ENCODE measurements around the gene SULT1E1. TPM values are rescaled to one million over a fixed set of nuclear protein-coding genes. Genes with fewer than 3 reads are reported as not detected.
A peak's percentile ranks its signal among the peaks of the same experiment; 100 is the strongest.
"Not testable (repeated sequence)": the region's sequence is repeated elsewhere in the genome, so short reads cannot be mapped to it uniquely, and the experiment has no call there.

The SULT1E1 gene
- total RNA-seq, 2 experiments from 2014 or later = not detected

DNA sequence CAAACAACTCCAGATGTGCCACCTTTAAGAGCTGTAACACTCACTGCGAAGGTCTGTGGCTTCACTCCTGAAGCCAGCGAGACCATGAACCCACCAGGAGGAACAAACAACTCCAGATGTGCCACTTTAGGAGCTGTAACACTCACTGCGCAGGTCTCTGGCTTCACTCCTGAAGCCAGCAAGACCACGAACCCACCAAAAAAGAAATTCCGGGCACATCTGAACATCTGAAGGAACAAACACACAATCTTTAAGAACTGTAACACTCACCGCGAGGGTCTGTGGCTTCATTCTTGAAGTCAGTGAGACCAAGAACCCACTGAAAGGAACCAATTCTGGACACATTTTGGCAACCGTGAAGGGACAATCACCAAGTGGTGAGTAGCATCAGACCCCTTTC lies 34.9 kb downstream of the SULT1E1 start:
- H3K27me3 Mint-ChIP-seq; ATAC-seq; H3K4me3 Mint-ChIP-seq; H3K4me1 Mint-ChIP-seq; POLR2A ChIA-PET; H3K27ac Mint-ChIP-seq; H3K9me3 Mint-ChIP-seq (ENCODE audit: low read depth); intact Hi-C loops (cut with DNase I, micrococcal nuclease); DNase-seq; H3K36me3 Mint-ChIP-seq (ENCODE audit: low read depth): not testable (repeated sequence)
- CTCF ChIA-PET = interaction anchor here (2.8 kb wide), 1 partner anchor 9 kb away, joined by 17 read pairs; no protein-coding TSS in a partner anchor

DNA sequence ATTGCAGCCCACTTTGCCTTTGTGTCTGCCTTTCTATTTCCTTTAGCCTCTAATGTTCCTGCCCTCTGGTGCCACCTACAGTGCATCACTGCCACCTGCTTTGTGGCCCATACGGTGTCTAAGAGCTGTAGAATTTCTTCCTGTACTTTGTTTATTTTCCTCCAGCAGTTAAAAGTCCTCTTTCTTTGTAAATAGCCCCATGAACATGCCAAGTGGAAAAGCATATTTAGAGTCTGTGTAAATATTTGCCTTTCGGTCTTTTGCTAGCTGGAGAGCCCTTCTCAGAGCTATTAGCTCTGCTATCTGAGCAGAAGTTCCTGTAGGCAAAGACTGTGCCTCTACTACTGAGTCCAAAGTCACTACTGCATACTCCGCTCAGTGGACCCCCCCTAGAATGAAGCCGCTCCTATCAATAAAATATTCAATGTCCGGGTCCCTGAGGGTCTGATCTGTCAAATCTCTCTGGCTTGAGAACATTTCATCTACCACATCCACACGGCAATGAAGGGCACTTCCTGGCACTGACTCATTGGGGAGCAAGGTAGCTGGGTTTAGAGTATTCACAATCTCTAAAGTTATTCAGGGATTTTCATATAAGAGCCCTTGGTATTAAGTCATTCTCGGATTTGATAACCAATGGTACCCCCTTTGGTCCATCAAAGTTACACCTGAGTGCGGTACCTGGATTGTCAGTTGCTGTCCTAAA lies 36.3 kb downstream of the SULT1E1 start:
- Mint-ChIP-seq H3K27ac (no peak overlapping the region), H3K36me3 (ENCODE audit: low read depth) (no peaks in the 10 kb centered on the region), H3K27me3 (no peaks in the 10 kb centered on the region), H3K9me3 (ENCODE audit: low read depth) (no peaks in the 10 kb centered on the region), H3K4me1 (peaks cover 5% of the 10 kb centered on the region), H3K4me3 (no peak overlapping the region)
- peak; percentile 71 for DNase-seq
- peak; percentile 94 for ATAC-seq
- intact Hi-C loops (cut with DNase I, micrococcal nuclease) = loop anchor here (1.0 to 5.0 kb wide), 4 partner anchors 57 to 359 kb away; no protein-coding TSS in a partner anchor
- CTCF ChIA-PET = interaction anchor here (0.6 to 2.8 kb wide), 10 partner anchors 9 to 139 kb away, joined by 3 to 17 read pairs (median 4); no protein-coding TSS in a partner anchor
- POLR2A ChIA-PET = no interaction called here

DNA sequence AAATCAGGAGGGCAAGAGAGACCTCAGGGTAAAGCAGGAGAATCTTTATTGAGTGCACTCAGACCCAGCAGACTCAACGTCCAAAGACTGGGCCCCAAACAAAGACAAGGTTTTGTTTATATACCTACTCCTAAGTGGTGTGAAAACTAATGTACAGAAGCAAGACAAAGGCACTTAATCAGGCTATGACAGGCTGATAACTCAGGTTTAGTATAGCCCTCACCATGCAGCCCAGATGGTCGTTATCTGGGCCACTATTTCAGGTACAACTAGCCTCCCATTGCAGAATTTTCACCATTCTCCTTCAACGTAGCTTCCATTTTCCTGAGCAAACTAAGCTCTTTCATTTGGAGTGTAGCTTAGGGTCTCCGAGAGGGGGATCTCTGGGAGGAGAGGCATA lies 36.9 kb downstream of the SULT1E1 start:
- Mint-ChIP-seq H3K27me3 (no peaks in the 10 kb centered on the region), H3K4me1 (peaks cover 5% of the 10 kb centered on the region), H3K27ac (no peak overlapping the region), H3K4me3 (no peak overlapping the region), H3K36me3 (ENCODE audit: low read depth) (no peaks in the 10 kb centered on the region), H3K9me3 (ENCODE audit: low read depth) (no peaks in the 10 kb centered on the region)
- CTCF ChIA-PET = interaction anchor here (0.6 to 2.8 kb wide), 11 partner anchors 11 to 1703 kb away, joined by 3 to 17 read pairs (median 4); no protein-coding TSS in a partner anchor
- intact Hi-C loops (cut with DNase I, micrococcal nuclease) = loop anchor here (1.0 to 5.0 kb wide), 4 partner anchors 58 to 359 kb away; no protein-coding TSS in a partner anchor
- no peak for ATAC-seq
- DNase-seq = no peak
- POLR2A ChIA-PET = no interaction called here

DNA sequence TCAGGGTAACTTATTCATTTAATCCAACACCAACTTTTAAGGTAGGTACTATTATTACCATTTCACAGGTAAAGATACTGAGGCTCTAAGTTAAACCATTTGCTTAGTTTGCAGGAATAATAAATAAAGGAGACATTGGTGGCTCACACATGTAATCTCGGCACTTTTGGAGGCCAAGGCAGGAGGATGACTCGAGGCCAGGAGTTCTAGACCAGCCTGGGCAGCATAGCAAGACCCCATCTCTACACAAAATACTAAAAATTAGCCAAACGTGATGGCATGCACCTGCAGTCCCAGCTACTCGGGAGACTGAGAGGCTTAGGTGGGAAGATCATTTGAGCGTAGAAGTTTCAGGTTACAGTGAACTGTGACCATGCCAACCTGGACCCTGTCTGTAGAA lies 37.7 kb downstream of the SULT1E1 start:
- intact Hi-C loops (cut with DNase I, micrococcal nuclease) = loop anchor here (2.0 to 5.0 kb wide), 2 partner anchors 59 to 360 kb away; no protein-coding TSS in a partner anchor
- POLR2A ChIA-PET = no interaction called here

DNA sequence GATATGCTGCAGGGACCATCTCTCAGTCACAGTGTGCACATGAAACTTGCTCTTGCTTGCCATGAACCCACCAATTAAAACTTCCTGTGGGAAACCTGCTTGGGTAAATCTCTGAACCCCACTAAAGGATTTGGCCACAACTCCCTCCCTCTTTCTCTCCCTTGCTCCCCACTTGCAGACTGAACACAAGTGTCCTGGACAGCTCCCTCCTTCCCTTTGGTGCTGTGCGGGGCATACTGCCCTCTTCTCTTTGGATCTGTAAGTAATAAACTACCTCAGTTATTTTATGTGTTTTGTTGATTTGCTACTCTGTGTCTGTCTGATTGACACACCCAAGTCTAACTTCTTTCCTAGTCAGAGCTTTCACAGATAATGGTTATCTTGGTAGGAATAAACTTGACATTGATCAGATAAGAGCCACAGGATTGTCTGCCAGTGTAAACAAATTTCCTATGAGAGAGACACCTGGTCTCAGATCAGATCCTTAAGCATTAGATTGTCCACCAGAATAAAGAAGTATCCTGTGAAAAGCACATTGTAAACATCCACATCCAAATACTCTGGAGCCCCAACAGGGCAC lies 41.8 kb downstream of the SULT1E1 start:
- POLR2A ChIA-PET = no interaction called here
- DNase-seq (no peak), ATAC-seq (no peak)
- Mint-ChIP-seq H3K36me3 (ENCODE audit: low read depth) (no peaks in the 10 kb centered on the region), H3K4me3 (no peak overlapping the region), H3K4me1 (no peaks in the 10 kb centered on the region), H3K9me3 (ENCODE audit: low read depth) (no peaks in the 10 kb centered on the region), H3K27ac (no peak overlapping the region), H3K27me3 (no peaks in the 10 kb centered on the region)
- CTCF ChIA-PET = no interaction called here
- intact Hi-C loops (cut with DNase I, micrococcal nuclease) = no loop called here

More for the DNA sequence above, 37.7 kb downstream of the SULT1E1 start:
- no peaks in the 10 kb centered on the region for H3K36me3 Mint-ChIP-seq (ENCODE audit: low read depth)
- no peaks in the 10 kb centered on the region for H3K27me3 Mint-ChIP-seq
- H3K4me1 Mint-ChIP-seq = peaks cover 5% of the 10 kb centered on the region
- DNase-seq = no peak
- no peak overlapping the region for H3K4me3 Mint-ChIP-seq
- H3K27ac Mint-ChIP-seq = no peak overlapping the region
- no peaks in the 10 kb centered on the region for H3K9me3 Mint-ChIP-seq (ENCODE audit: low read depth)
- ATAC-seq = no peak
- CTCF ChIA-PET = interaction anchor here (1.1 to 2.7 kb wide), 3 partner anchors 59 to 132 kb away, joined by 3 to 11 read pairs (median 3); no protein-coding TSS in a partner anchor

DNA sequence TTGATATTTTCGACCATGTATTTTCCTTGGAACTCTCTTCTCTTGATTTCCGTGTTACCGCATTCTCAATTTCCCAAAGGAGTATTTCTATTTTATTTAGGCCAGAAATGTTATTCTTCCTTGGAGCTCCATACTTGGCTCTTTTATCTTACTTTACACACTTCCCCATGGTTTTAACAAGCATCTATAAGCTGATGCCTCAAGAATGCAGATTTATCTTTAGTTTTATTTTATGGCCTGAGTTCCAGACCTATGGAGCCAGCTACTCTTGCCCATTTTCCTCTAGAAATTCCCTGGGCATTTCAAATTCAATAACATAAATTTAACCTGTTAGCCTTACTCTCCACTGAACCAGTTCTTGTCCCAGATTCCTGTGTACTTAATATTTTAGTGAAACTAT lies 43.7 kb downstream of the SULT1E1 start:
- no peaks in the 10 kb centered on the region for H3K27me3 Mint-ChIP-seq
- no peaks in the 10 kb centered on the region for H3K4me1 Mint-ChIP-seq
- no peak overlapping the region for H3K4me3 Mint-ChIP-seq
- ChIA-PET POLR2A (no interaction called here), CTCF (no interaction called here)
- intact Hi-C loops (cut with DNase I, micrococcal nuclease) = no loop called here
- H3K36me3 Mint-ChIP-seq (ENCODE audit: low read depth) = no peaks in the 10 kb centered on the region
- ATAC-seq = no peak
- no peak for DNase-seq
- no peak overlapping the region for H3K27ac Mint-ChIP-seq
- no peaks in the 10 kb centered on the region for H3K9me3 Mint-ChIP-seq (ENCODE audit: low read depth)

DNA sequence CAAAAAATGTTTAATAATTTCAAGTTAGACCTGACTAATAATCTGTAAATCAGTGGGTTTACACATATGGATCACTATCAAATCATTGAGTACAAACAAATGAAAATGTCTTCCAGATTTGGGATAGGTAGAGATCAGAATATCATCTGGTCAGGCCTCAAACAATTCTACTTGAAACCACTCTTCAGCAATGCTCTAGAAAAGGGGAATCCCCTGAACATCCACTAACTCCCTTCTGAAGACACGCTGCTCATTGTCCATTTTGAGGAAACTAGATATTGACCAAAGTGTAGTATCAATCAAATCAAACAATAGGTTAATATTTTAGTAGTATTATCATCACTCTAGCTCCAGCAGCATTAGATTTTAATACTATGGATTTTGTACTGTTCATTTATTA lies 46.3 kb downstream of the SULT1E1 start:
- intact Hi-C loops (cut with DNase I, micrococcal nuclease) = no loop called here
- no peaks in the 10 kb centered on the region for H3K9me3 Mint-ChIP-seq (ENCODE audit: low read depth)
- CTCF ChIA-PET = interaction anchor here (1.0 kb wide), 1 partner anchor 11 kb away, joined by 3 read pairs; no protein-coding TSS in a partner anchor
- H3K4me3 Mint-ChIP-seq = no peak overlapping the region
- no peaks in the 10 kb centered on the region for H3K27me3 Mint-ChIP-seq
- no peak for ATAC-seq
- POLR2A ChIA-PET = no interaction called here
- no peak for DNase-seq
- H3K4me1 Mint-ChIP-seq = no peaks in the 10 kb centered on the region
- no peak overlapping the region for H3K27ac Mint-ChIP-seq
- H3K36me3 Mint-ChIP-seq (ENCODE audit: low read depth) = no peaks in the 10 kb centered on the region

DNA sequence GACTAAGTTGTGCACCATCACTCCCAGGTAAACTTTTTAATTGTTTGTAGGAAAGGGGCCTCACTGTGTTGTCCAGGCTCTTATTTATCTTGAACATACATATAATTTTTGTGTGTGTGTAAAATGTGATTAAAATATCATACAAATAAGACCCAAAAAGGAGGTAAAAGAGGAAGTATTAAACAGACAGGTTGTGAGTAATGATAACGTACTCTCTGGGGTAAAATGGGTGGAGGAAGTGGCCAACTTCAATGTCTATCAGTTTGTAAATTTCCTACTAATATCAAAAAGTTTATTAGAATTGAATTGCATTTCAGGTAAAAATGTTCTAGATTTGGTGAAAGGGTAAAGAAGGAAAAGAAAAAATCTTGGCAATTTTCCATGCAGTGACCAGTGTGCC lies 48.8 kb downstream of the SULT1E1 start:
- intact Hi-C loops (cut with DNase I, micrococcal nuclease) = no loop called here
- H3K36me3 Mint-ChIP-seq (ENCODE audit: low read depth) = no peaks in the 10 kb centered on the region
- H3K4me1 Mint-ChIP-seq = no peaks in the 10 kb centered on the region
- ChIA-PET CTCF (no interaction called here), POLR2A (no interaction called here)
- no peak overlapping the region for H3K27ac Mint-ChIP-seq
- no peak for ATAC-seq
- no peak overlapping the region for H3K4me3 Mint-ChIP-seq
- H3K27me3 Mint-ChIP-seq = no peaks in the 10 kb centered on the region
- H3K9me3 Mint-ChIP-seq (ENCODE audit: low read depth) = no peaks in the 10 kb centered on the region
- DNase-seq = no peak

DNA sequence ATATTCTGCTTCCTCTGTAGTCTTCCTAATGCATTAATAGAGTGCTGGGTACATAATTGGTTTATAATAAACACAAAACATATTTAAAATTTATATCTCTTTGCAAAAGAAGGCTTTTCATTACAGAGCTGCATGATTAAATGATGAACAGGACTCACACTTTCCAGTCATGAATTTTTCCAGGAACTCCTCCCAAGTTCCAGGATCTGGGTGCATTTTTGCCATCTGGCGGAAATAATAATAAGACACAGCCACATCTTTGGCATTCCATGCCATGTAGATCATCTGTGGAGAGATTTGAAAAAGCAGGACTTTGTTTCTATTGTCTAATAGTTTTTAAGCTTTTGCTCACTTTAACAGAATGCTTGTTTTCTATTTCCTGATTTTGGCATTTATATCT lies 59.3 kb downstream of the SULT1E1 start:
- DNase-seq = no peak
- H3K27me3 Mint-ChIP-seq = no peaks in the 10 kb centered on the region
- ATAC-seq = no peak
- intact Hi-C loops (cut with DNase I, micrococcal nuclease) = no loop called here
- CTCF ChIA-PET = no interaction called here
- no peak overlapping the region for H3K27ac Mint-ChIP-seq
- no peaks in the 10 kb centered on the region for H3K4me1 Mint-ChIP-seq
- POLR2A ChIA-PET = no interaction called here
- no peak overlapping the region for H3K4me3 Mint-ChIP-seq
- no peaks in the 10 kb centered on the region for H3K9me3 Mint-ChIP-seq (ENCODE audit: low read depth)
- H3K36me3 Mint-ChIP-seq (ENCODE audit: low read depth) = no peaks in the 10 kb centered on the region

DNA sequence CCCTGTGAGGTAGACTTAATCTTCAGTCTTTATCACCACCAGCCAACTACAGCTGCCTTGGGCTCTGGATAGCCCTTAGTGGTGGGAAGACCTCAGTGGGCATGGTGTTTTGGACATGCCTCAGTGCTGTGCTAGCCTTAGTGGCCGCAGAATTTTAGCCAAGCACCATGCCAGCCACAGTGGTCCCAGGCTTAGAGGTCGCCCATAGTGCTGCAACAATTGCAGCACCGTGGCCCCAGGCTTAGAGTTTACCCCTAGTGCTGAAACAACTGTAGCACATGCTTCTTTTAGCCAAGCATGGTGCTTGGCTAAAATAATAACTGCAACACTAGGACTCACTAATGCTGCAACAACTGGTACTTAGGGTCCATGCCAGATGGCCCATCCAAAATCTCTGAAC lies 60.6 kb downstream of the SULT1E1 start:
- ATAC-seq = no peak
- Mint-ChIP-seq H3K27me3 (no peaks in the 10 kb centered on the region), H3K4me1 (no peaks in the 10 kb centered on the region), H3K36me3 (ENCODE audit: low read depth) (no peaks in the 10 kb centered on the region), H3K27ac (no peak overlapping the region), H3K9me3 (ENCODE audit: low read depth) (no peaks in the 10 kb centered on the region), H3K4me3 (no peak overlapping the region)
- no peak for DNase-seq
- intact Hi-C loops (cut with DNase I, micrococcal nuclease) = no loop called here
- ChIA-PET POLR2A (no interaction called here), CTCF (no interaction called here)

DNA sequence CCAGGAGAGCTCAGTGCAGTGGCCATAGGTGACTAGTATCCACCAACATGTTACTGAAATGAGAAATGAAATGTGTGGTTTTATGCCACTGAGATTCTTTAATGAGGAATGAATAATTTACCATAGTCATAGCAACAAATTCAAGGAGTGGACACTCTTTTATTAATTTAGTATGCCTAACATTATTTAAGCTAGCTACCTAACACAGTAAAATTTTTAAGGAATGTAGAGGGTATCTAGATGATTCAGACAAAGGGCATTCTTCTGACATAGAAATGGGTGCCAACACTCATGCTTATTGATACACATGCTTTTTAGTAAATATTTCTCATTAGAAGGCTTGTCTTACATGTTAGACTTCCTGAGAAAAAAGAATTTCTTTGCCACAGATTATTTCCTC lies 66.2 kb downstream of the SULT1E1 start:
- H3K4me1 Mint-ChIP-seq = no peaks in the 10 kb centered on the region
- ChIA-PET POLR2A (no interaction called here), CTCF (interaction anchor here (1.2 kb wide), 1 partner anchor 21 kb away, joined by 4 read pairs; no protein-coding TSS in a partner anchor)
- H3K27ac Mint-ChIP-seq = no peak overlapping the region
- DNase-seq = no peak
- no peak overlapping the region for H3K4me3 Mint-ChIP-seq
- no peak for ATAC-seq
- intact Hi-C loops (cut with DNase I, micrococcal nuclease) = no loop called here
- H3K36me3 Mint-ChIP-seq (ENCODE audit: low read depth) = no peaks in the 10 kb centered on the region
- no peaks in the 10 kb centered on the region for H3K27me3 Mint-ChIP-seq
- H3K9me3 Mint-ChIP-seq (ENCODE audit: low read depth) = no peaks in the 10 kb centered on the region
